Measurements from ENCODE around the gene ELOVL5. TPM values are rescaled to one million over a fixed set of nuclear protein-coding genes. Genes with fewer than 3 reads are reported as not detected.

Gene ELOVL5
- total and polyA plus RNA-seq, 2 donors = 62.8 to 75.6 TPM

Other genes starting within 250 kb of the ELOVL5 start
- gene GCM1, start 200.1 kb downstream of the ELOVL5 start, total RNA-seq = under 0.01 TPM
- 0.23 TPM for gene GCM1, start 200.1 kb downstream of the ELOVL5 start, polyA plus RNA-seq
- 17.1 TPM for gene GCLC, start 196.2 kb upstream of the ELOVL5 start, total RNA-seq
- 17.4 TPM for gene GCLC, start 196.2 kb upstream of the ELOVL5 start, polyA plus RNA-seq